ENCODE data around the gene TET2.
A peak's percentile ranks its signal among the peaks of the same experiment; 100 is the strongest.

The TET2 gene

GRCh38 chr4:105133976-105134375, 12.7 kb upstream of the TET2 start:
- no peaks in the 10 kb centered on the region for H3K4me1 Mint-ChIP-seq

GRCh38 chr4:105135785-105136184, 10.9 kb upstream of the TET2 start:
- no peak overlapping the region for H3K4me3 Mint-ChIP-seq
- no peaks in the 10 kb centered on the region for H3K4me1 Mint-ChIP-seq
- DNase-seq, result no peak
- TF ChIP-seq, protein P1, sequence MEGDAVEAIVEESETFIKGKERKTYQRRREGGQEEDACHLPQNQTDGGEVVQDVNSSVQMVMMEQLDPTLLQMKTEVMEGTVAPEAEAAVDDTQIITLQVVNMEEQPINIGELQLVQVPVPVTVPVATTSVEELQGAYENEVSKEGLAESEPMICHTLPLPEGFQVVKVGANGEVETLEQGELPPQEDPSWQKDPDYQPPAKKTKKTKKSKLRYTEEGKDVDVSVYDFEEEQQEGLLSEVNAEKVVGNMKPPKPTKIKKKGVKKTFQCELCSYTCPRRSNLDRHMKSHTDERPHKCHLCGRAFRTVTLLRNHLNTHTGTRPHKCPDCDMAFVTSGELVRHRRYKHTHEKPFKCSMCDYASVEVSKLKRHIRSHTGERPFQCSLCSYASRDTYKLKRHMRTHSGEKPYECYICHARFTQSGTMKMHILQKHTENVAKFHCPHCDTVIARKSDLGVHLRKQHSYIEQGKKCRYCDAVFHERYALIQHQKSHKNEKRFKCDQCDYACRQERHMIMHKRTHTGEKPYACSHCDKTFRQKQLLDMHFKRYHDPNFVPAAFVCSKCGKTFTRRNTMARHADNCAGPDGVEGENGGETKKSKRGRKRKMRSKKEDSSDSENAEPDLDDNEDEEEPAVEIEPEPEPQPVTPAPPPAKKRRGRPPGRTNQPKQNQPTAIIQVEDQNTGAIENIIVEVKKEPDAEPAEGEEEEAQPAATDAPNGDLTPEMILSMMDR (IDR thresholded peaks at IDR 0.05), result no peak
- H3K36me3 Mint-ChIP-seq (ENCODE audit: low read depth), result no peaks in the 10 kb centered on the region
- H3K27me3 Mint-ChIP-seq (ENCODE audit: low read depth, poor library complexity), result peaks cover 21% of the 10 kb centered on the region
- H3K27ac Mint-ChIP-seq, result no peak overlapping the region
- H3K9me3 Mint-ChIP-seq, result no peaks in the 10 kb centered on the region

More at GRCh38 chr4:105133976-105134375, 12.7 kb upstream of the TET2 start:
- H3K27me3 Mint-ChIP-seq (ENCODE audit: low read depth, poor library complexity), result peaks cover 7% of the 10 kb centered on the region
- DNase-seq, result no peak
- TF ChIP-seq, protein P1 (IDR thresholded peaks at IDR 0.05), result no peak
- H3K27ac Mint-ChIP-seq, result no peak overlapping the region
- no peak overlapping the region for H3K4me3 Mint-ChIP-seq
- no peaks in the 10 kb centered on the region for H3K9me3 Mint-ChIP-seq
- no peaks in the 10 kb centered on the region for H3K36me3 Mint-ChIP-seq (ENCODE audit: low read depth)

GRCh38 chr4:105137121-105137875, 9.4 kb upstream of the TET2 start:
- DNase-seq, result no peak
- H3K27ac Mint-ChIP-seq, result no peak overlapping the region
- H3K27me3 Mint-ChIP-seq (ENCODE audit: low read depth, poor library complexity), result peaks cover 30% of the 10 kb centered on the region
- no peak overlapping the region for H3K4me3 Mint-ChIP-seq
- H3K36me3 Mint-ChIP-seq (ENCODE audit: low read depth), result no peaks in the 10 kb centered on the region
- no peaks in the 10 kb centered on the region for H3K9me3 Mint-ChIP-seq
- H3K4me1 Mint-ChIP-seq, result no peaks in the 10 kb centered on the region
- TF ChIP-seq, protein P1 (IDR thresholded peaks at IDR 0.05), result no peak

DNA sequence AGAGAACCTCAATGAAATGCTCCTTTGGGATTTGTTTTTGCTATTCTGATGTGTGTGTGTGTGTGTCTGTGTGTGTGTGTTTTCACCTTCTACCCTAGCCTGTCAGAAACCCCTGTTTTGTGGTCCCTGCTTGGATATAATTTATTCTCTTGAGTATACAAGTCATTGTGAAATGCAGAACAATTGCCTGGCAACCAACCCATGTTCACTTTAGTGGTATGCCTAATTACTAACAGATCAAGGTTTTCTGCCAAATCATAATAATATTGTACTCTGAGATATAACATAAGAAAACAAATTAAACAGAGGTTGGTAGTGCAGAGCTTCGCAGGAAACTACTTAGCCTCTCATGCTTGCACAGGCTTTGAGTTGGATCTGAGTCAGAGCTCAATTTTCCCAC, 7.0 kb upstream of the TET2 start:
- Mint-ChIP-seq H3K27ac (no peak overlapping the region), H3K27me3 (ENCODE audit: low read depth, poor library complexity) (peaks cover 52% of the 10 kb centered on the region), H3K4me1 (no peaks in the 10 kb centered on the region), H3K36me3 (ENCODE audit: low read depth) (no peaks in the 10 kb centered on the region), H3K4me3 (no peak overlapping the region), H3K9me3 (no peaks in the 10 kb centered on the region)
- no peak for DNase-seq
- TF ChIP-seq, protein P1 (IDR thresholded peaks at IDR 0.05), result no peak

DNA sequence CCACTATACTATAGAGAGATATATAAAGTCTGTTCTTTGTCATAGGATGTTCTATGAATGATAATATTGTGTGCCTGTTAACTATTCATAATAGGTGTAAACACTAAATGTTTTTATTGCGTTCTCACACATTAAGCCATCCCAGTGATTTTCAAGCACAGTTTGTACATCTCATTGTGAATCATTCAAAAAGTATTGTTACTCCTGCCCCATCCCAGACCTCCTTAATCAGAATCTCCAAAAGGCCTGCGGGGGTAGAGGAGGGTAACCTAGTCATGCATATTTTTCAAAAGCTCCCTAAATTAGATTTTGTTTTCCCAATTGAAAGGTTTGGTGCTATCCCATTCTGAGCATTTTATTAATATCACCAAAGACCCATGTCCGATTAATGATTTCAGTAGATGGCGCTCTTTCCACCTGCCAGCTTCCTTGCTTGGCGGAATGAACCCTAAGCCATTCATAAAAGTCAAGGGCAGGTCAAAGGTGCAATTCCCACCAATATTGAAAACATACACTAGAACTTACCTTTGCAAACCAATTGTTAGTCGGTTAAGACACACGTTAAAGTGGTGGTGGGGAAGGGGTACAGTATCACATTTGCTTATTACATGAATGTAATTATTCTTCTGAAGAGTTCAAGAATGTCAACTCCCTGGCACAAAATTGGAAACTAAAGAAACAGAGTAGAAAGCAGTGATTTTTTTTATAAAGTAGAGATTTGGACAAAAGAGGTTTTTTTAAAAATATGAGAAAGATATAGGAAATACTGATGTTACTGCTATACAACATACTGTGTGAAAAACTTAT, 5.8 kb upstream of the TET2 start:
- Mint-ChIP-seq H3K36me3 (ENCODE audit: low read depth) (no peaks in the 10 kb centered on the region), H3K27ac (no peak overlapping the region), H3K27me3 (ENCODE audit: low read depth, poor library complexity) (peaks cover 64% of the 10 kb centered on the region), H3K4me3 (no peak overlapping the region), H3K9me3 (no peaks in the 10 kb centered on the region), H3K4me1 (peaks cover 8% of the 10 kb centered on the region)
- peak; percentile 21 for DNase-seq
- TF ChIP-seq, protein P1 (IDR thresholded peaks at IDR 0.05), result peak; percentile 62

Data from nephron progenitor cell (in vitro differentiated cells).